H9 (cell line): ENCODE data around the gene GNB1L. TPM values are rescaled to one million over a fixed set of nuclear protein-coding genes. Genes with fewer than 3 reads are reported as not detected.

Experiments
- DNase-seq: peaks from one replicate; pipeline ENCODE4 v3.0.0-alpha.2; 2017
- H2AFZ ChIP-seq: one replicate; pipeline ENCODE4 v1.6.1; 2013; ENCODE audit warnings: mild to moderate bottlenecking, low read length, control low read depth, moderate library complexity
- H2AK5ac ChIP-seq: 2 replicates; pipeline ENCODE4 v1.6.1; 2013; ENCODE audit warnings: low read length, control low read depth, mixed read lengths; ENCODE audit not compliant: insufficient read length
- H2BK120ac ChIP-seq: one replicate; pipeline ENCODE4 v1.6.1; 2013; ENCODE audit warnings: low read depth, mild to moderate bottlenecking, low read length, control low read depth, inconsistent platforms; ENCODE audit not compliant: poor library complexity, severe bottlenecking
- H2BK12ac ChIP-seq: 2 replicates; pipeline ENCODE4 v1.6.1; 2013; ENCODE audit warnings: low read length, control low read depth, mixed read lengths, low read depth; ENCODE audit not compliant: insufficient read length
- H2BK15ac ChIP-seq: 2 replicates; pipeline ENCODE4 v1.6.1; 2013; ENCODE audit warnings: low read depth, low read length, control low read depth
- H2BK20ac ChIP-seq: one replicate; pipeline ENCODE4 v1.6.1; 2013; ENCODE audit warnings: low read depth, mild to moderate bottlenecking, low read length, control low read depth, inconsistent platforms; ENCODE audit not compliant: poor library complexity, severe bottlenecking
- H2BK5ac ChIP-seq: 2 replicates; pipeline ENCODE4 v1.6.1; 2013; ENCODE audit warnings: low read length, control low read depth, mixed read lengths; ENCODE audit not compliant: insufficient read length
- H3K14ac ChIP-seq: 2 replicates; pipeline ENCODE4 v1.6.1; 2013; ENCODE audit warnings: low read length, control low read depth; ENCODE audit not compliant: insufficient read depth
- H3K18ac ChIP-seq: 2 replicates; pipeline ENCODE4 v1.6.1; 2013; ENCODE audit warnings: low read depth, mild to moderate bottlenecking, mixed read lengths, low read length, control low read depth; ENCODE audit not compliant: insufficient read length
- H3K23ac ChIP-seq: 2 replicates; pipeline ENCODE4 v1.6.1; 2013; ENCODE audit warnings: low read length, control low read depth, mixed read lengths, low read depth; ENCODE audit not compliant: insufficient read length
- H3K23me2 ChIP-seq: 2 replicates; pipeline ENCODE4 v1.6.1; 2013; ENCODE audit warnings: low read depth, mild to moderate bottlenecking, mixed read lengths, low read length, control low read depth; ENCODE audit not compliant: insufficient read length, poor library complexity, severe bottlenecking
- H3K27ac ChIP-seq: 2 replicates; pipeline ENCODE4 v1.5.1; 2013; ENCODE audit warnings: low read length, control low read depth, mixed read lengths, low read depth; ENCODE audit not compliant: insufficient read length
- H3K27me3 ChIP-seq: 2 replicates; pipeline ENCODE4 v1.6.1; 2013; ENCODE audit warnings: low read length, control low read depth, inconsistent platforms; ENCODE audit not compliant: insufficient read depth
- H3K4ac ChIP-seq: 2 replicates; pipeline ENCODE4 v1.6.1; 2013; ENCODE audit warnings: low read depth, mild to moderate bottlenecking, control low read depth, inconsistent platforms, low read length, moderate library complexity
- H3K4me1 ChIP-seq: 2 replicates; pipeline ENCODE4 v1.6.1; 2013; ENCODE audit warnings: low read length, control low read depth, inconsistent platforms; ENCODE audit not compliant: insufficient read depth
- H3K4me2 ChIP-seq: 2 replicates; pipeline ENCODE4 v1.6.1; 2013; ENCODE audit warnings: low read length, control low read depth, mixed read lengths; ENCODE audit not compliant: insufficient read length, insufficient read depth
- H3K56ac ChIP-seq: 2 replicates; pipeline ENCODE4 v1.6.1; 2013; ENCODE audit warnings: low read depth, mild to moderate bottlenecking, mixed read lengths, low read length, control low read depth; ENCODE audit not compliant: insufficient read length
- H3K79me1 ChIP-seq: 2 replicates; pipeline ENCODE4 v1.6.1; 2013; ENCODE audit warnings: low read depth, mild to moderate bottlenecking, moderate library complexity, low read length, control low read depth, inconsistent platforms; ENCODE audit not compliant: insufficient read depth, poor library complexity, severe bottlenecking
- H3K79me2 ChIP-seq: 2 replicates; pipeline ENCODE4 v1.6.1; 2013; ENCODE audit warnings: low read length, control low read depth, inconsistent platforms; ENCODE audit not compliant: insufficient read depth
- H3K9ac ChIP-seq: 2 replicates; pipeline ENCODE4 v1.6.1; 2013; ENCODE audit warnings: low read length, control low read depth, mixed read lengths; ENCODE audit not compliant: insufficient read length; ENCODE audit errors: extremely low read depth
- H3K9me3 ChIP-seq: one replicate; pipeline ENCODE4 v1.6.1; 2013; ENCODE audit warnings: low read depth, low read length, inconsistent platforms; ENCODE audit not compliant: control insufficient read depth
- H3T11ph ChIP-seq: one replicate; pipeline ENCODE4 v1.6.1; 2013; ENCODE audit warnings: mild to moderate bottlenecking, low read length, control low read depth, inconsistent platforms
- H4K20me1 ChIP-seq: one replicate; pipeline ENCODE4 v1.6.1; 2013; ENCODE audit not compliant: control insufficient read depth, insufficient read length, insufficient read depth
- H4K5ac ChIP-seq: 2 replicates; pipeline ENCODE4 v1.6.1; 2013; ENCODE audit warnings: low read depth, mild to moderate bottlenecking, mixed read lengths, low read length, control low read depth; ENCODE audit not compliant: insufficient read length
- H4K8ac ChIP-seq: replicated peaks from 2 replicates; pipeline ENCODE4 v1.6.1; 2013; ENCODE audit warnings: low read length, control low read depth, mixed read lengths, low read depth; ENCODE audit not compliant: insufficient read length
- H4K91ac ChIP-seq: 2 replicates; pipeline ENCODE4 v1.6.1; 2013; ENCODE audit warnings: low read depth, mild to moderate bottlenecking, moderate library complexity, mixed read lengths, low read length, control low read depth; ENCODE audit not compliant: insufficient read length
- H3K27ac Mint-ChIP-seq, 3 experiments: 2 replicates in 2 of 3; 3 replicates in 1 of 3; pipeline ENCODE4 v1.8.0; 2020 to 2021; ENCODE audit warnings: mixed read lengths in 3 of 3, mild to moderate bottlenecking in 1 of 3, moderate library complexity in 1 of 3
- H3K27me3 Mint-ChIP-seq: 2 replicates; pipeline ENCODE4 v1.8.0; 2021; ENCODE audit warnings: low read depth, mild to moderate bottlenecking, moderate library complexity, mixed read lengths
- H3K36me3 Mint-ChIP-seq, 3 experiments: 2 replicates in 2 of 3; 3 replicates in 1 of 3; pipeline ENCODE4 v1.8.0; 2020 to 2021; ENCODE audit warnings: low read depth in 3 of 3, mixed read lengths in 3 of 3; ENCODE audit not compliant: insufficient read depth in 1 of 3
- H3K4me1 Mint-ChIP-seq, 2 experiments: 2 replicates each; pipeline ENCODE4 v1.8.0; 2020; ENCODE audit warnings: mixed read lengths in 2 of 2
- H3K4me3 Mint-ChIP-seq, 2 experiments: 2 replicates in 1 of 2; 3 replicates in 1 of 2; pipeline ENCODE4 v1.8.0; 2020 to 2021; ENCODE audit warnings: mild to moderate bottlenecking in 2 of 2, mixed read lengths in 2 of 2, moderate library complexity in 1 of 2
- H3K9me3 Mint-ChIP-seq, 2 experiments: 2 replicates in 1 of 2; 3 replicates in 1 of 2; pipeline ENCODE4 v1.8.0; 2020; ENCODE audit warnings: mild to moderate bottlenecking in 2 of 2, mixed read lengths in 2 of 2, moderate library complexity in 1 of 2
- CTCF ChIP-seq: fragments of 200-600 bp; sonication (generic); conservative IDR thresholded peaks from 3 replicates; pipeline ENCODE4 v1.8.0; 2021; ENCODE audit warnings: antibody characterized with exemption, mild to moderate bottlenecking
- WGBS: extraction: QIAGEN DNeasy Blood & Tissue Kit; methylation state at CpG from one replicate; pipeline ENCODE4 v1.1.7; 2013; ENCODE audit warnings: missing lambda C conversion rate, low lambda C conversion rate, mixed read lengths; ENCODE audit not compliant: insufficient read length; ENCODE audit errors: extremely low coverage; 5-methylcytosine and 5-hydroxymethylcytosine counted together
- total RNA-seq: library from RNA; stranded (reverse); gene quantifications from 2 replicates; pipeline ENCODE4 v1.2.1, GENCODE V29; 2021

The GNB1L gene
- total RNA-seq, 1 experiment from 2014 or later = 22.4 TPM

GRCh38 chr22:19772673-19773469, 81.8 kb downstream of the GNB1L start:
- H4K8ac ChIP-seq = no peak overlapping the region
- peaks cover 78% of the 10 kb centered on the region for H3K27me3 Mint-ChIP-seq
- no peaks in the 10 kb centered on the region for H4K20me1 ChIP-seq
- no peak overlapping the region for H2BK20ac ChIP-seq
- H3K4me1 Mint-ChIP-seq = peaks cover 3 to 8% of the 10 kb centered on the region in 2 experiments; a peak in 3 of 4 replicates
- H3K23me2 ChIP-seq = peaks cover 2% of the 10 kb centered on the region
- H3K27ac Mint-ChIP-seq = no peak overlapping the region; a peak in 1 of 7 replicates
- no peaks in the 10 kb centered on the region for H3K9me3 ChIP-seq
- no peak overlapping the region for H2AFZ ChIP-seq
- no peak overlapping the region for H4K91ac ChIP-seq
- no peaks in the 10 kb centered on the region for H3K79me1 ChIP-seq
- H2BK120ac ChIP-seq = no peak overlapping the region
- H3K4ac ChIP-seq = no peak overlapping the region
- no peaks in the 10 kb centered on the region for H3K9me3 Mint-ChIP-seq
- peaks cover under 1% of the 10 kb centered on the region; the same call in 1 of the 2 replicates for H3K4me1 ChIP-seq
- H3K27me3 ChIP-seq = peaks cover 17% of the 10 kb centered on the region
- H3K36me3 Mint-ChIP-seq = no peaks in the 10 kb centered on the region
- H2BK12ac ChIP-seq = no peak overlapping the region
- peak overlapping the region; percentile 29; the same call in 1 of the 2 replicates for H3K14ac ChIP-seq
- H2AK5ac ChIP-seq = no peak overlapping the region
- no peak overlapping the region for H3K27ac ChIP-seq
- H3K9ac ChIP-seq = no peak overlapping the region
- H3K23ac ChIP-seq = no peak overlapping the region
- no CpG with 5 or more reads among the region's 25 CpGs for WGBS
- no peak overlapping the region for H3K4me3 Mint-ChIP-seq
- no peak for DNase-seq
- H2BK15ac ChIP-seq = no peak overlapping the region
- H4K5ac ChIP-seq = no peak overlapping the region
- no peak overlapping the region for H3K56ac ChIP-seq
- no peak overlapping the region for H3K18ac ChIP-seq
- no peaks in the 10 kb centered on the region for H3K79me2 ChIP-seq
- H2BK5ac ChIP-seq = no peak overlapping the region
- no peak overlapping the region for H3T11ph ChIP-seq
- TF ChIP-seq CTCF = no peak
- H3K4me2 ChIP-seq = no peak overlapping the region
